ENCODE data around the gene FGFR3. TPM values are rescaled to one million over a fixed set of nuclear protein-coding genes. Genes with fewer than 3 reads are reported as not detected.

The FGFR3 gene
- total RNA-seq, 1 experiment from 2014 or later: 8.2 TPM

DNA sequence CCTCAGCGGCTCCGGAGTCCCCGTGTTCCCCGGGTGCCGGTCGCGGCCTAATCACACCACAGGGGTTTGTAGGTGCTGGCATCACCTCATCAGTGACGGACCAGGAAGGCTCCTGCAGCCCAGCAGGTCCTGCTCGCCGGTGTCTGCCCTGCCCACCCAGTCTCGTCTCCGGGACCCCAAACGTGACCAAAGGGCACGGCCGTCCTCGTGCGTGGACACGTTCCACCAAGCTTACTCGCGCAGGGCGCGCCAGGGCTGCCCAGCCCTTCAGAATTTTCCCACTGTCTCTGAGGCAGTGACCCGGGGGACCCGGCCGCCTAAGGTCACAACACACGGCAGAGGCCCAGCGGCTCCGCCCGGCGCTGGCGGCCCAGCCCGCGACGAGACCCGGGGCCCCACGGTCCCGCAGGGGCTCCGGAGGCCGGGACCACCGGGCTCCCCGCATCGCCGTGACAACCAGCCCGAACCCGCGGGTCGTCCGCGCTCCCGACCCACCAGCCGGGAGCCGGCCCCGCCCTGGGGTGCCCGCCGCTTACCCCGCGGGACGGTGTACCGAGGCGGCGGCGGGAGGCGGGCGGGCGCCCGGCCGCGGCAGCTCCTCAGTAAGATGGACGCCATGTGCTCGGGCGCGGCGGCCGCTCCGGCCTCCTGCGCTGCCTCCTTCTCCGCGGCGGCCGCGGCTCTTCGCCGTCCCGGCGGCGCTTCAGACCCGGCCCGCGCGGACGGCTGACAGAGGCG, 62.4 kb downstream of the FGFR3 start:
- intact Hi-C loops (cut with micrococcal nuclease; ENCODE audit: unreplicated experiment): no loop called here
- no TSS peak for BruUV-seq (replicated peaks)
- CTCF ChIA-PET: no interaction called here

DNA sequence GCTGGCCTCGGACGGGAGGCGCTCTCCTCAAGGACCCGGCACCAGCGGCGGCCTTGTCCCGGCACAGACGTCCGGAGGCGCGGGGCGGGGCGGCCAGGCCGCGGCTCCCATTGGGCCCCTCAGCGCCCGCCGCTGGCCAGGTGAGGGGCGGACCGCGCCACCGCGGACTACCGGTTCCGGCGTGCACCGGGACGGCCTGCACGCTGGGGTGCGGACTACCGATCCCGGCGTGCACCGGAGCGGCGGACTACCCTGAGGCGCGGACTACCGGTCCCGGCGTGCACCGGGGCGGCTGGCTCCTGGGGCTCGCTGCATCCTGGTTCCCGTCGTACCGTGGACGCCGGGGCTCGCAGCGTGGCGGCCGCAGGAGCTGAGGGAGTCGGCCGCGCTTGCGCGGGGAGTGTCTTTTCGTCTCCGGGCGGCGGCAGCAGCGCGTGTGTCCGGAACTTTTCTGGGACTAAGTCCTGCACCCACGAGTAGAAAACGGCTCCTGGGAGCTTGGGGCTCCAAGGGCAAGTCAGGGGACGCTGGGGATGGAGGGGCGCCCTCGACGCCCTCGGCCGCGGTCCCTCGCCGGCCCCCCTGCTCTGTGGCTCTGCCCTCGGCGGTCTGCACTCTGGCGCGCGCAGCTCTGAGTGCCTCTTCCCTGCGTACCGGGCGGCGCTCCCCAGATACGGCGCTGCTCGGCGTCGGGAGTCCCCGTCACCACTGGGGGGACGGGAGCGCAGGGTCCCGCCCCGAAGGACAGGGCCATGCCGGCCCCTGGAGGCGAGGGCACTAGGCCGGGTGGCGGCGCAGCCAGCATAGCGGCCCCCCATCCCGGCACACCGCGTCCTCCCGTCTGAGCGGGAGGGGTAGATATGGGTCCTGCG, 63.2 kb downstream of the FGFR3 start, which contains the start of gene LETM1:
Gene LETM1, minus strand, starts transcription at position 86 of the 872 bp plus-strand sequence. CDS start 206 bp downstream, outside the sequence.
- CTCF ChIA-PET: no interaction called here
- H3K4me1 ChIP-seq (ENCODE audit: control insufficient read depth, insufficient read depth, low read length): peaks cover 15% of the 10 kb centered on the region
- ATAC-seq: peak; percentile 96
- peak within 1 kb of the TSS; percentile 83 for H3K27ac ChIP-seq (ENCODE audit: low read length)
- TF ChIP-seq, protein P1, sequence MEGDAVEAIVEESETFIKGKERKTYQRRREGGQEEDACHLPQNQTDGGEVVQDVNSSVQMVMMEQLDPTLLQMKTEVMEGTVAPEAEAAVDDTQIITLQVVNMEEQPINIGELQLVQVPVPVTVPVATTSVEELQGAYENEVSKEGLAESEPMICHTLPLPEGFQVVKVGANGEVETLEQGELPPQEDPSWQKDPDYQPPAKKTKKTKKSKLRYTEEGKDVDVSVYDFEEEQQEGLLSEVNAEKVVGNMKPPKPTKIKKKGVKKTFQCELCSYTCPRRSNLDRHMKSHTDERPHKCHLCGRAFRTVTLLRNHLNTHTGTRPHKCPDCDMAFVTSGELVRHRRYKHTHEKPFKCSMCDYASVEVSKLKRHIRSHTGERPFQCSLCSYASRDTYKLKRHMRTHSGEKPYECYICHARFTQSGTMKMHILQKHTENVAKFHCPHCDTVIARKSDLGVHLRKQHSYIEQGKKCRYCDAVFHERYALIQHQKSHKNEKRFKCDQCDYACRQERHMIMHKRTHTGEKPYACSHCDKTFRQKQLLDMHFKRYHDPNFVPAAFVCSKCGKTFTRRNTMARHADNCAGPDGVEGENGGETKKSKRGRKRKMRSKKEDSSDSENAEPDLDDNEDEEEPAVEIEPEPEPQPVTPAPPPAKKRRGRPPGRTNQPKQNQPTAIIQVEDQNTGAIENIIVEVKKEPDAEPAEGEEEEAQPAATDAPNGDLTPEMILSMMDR (IDR thresholded peaks at IDR 0.05): no peak
- TF ChIP-seq TCF7L2 (IDR thresholded peaks at IDR 0.05; ENCODE audit: low read depth, low read length): no peak; the same call in 1 of the 2 replicates
- TF ChIP-seq, protein P2, sequence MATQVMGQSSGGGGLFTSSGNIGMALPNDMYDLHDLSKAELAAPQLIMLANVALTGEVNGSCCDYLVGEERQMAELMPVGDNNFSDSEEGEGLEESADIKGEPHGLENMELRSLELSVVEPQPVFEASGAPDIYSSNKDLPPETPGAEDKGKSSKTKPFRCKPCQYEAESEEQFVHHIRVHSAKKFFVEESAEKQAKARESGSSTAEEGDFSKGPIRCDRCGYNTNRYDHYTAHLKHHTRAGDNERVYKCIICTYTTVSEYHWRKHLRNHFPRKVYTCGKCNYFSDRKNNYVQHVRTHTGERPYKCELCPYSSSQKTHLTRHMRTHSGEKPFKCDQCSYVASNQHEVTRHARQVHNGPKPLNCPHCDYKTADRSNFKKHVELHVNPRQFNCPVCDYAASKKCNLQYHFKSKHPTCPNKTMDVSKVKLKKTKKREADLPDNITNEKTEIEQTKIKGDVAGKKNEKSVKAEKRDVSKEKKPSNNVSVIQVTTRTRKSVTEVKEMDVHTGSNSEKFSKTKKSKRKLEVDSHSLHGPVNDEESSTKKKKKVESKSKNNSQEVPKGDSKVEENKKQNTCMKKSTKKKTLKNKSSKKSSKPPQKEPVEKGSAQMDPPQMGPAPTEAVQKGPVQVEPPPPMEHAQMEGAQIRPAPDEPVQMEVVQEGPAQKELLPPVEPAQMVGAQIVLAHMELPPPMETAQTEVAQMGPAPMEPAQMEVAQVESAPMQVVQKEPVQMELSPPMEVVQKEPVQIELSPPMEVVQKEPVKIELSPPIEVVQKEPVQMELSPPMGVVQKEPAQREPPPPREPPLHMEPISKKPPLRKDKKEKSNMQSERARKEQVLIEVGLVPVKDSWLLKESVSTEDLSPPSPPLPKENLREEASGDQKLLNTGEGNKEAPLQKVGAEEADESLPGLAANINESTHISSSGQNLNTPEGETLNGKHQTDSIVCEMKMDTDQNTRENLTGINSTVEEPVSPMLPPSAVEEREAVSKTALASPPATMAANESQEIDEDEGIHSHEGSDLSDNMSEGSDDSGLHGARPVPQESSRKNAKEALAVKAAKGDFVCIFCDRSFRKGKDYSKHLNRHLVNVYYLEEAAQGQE (IDR thresholded peaks at IDR 0.05; ENCODE audit: insufficient read depth in 1 of 2, low read depth in 2 of 2, low read length in 1 of 2): 0 out of 4 replicates have a peak, but pooled peaks of 1 of the 2 experiments have one; percentile 16
- peak; percentile 71 for TF ChIP-seq POLR2AphosphoS5 (IDR thresholded peaks at IDR 0.05; ENCODE audit: low read depth, low read length)
- TF ChIP-seq SIN3A (IDR thresholded peaks at IDR 0.05; ENCODE audit: borderline replicate concordance, insufficient read depth, low read depth, low read length): peak; percentile 28; the same call in 1 of the 2 replicates
- no peaks in the 10 kb centered on the region for H3K9me3 ChIP-seq (ENCODE audit: control insufficient read depth, insufficient read depth, low read depth, low read length)
- BruUV-seq (replicated peaks): no TSS peak
- in situ Hi-C loops (cut with HindIII; ENCODE audit: low pct_unique_long_range_greater_than_20kb, low sequenced_read_pairs): no loop called here
- H3K36me3 ChIP-seq (ENCODE audit: control insufficient read depth, insufficient read depth, low read length): peaks cover 5% of the 10 kb centered on the region
- intact Hi-C loops (cut with micrococcal nuclease; ENCODE audit: unreplicated experiment): no loop called here
- H3K4me3 ChIP-seq (ENCODE audit: low read depth in 2 of 2, low read length in 2 of 2): peak within 1 kb of the TSS; percentile 75 to 78
- no peaks in the 10 kb centered on the region for H3K27me3 ChIP-seq (ENCODE audit: control insufficient read depth, insufficient read depth, low read length)
- POLR2A ChIA-PET: interaction anchor here (0.6 kb wide), 1 partner anchor 19 kb away, joined by 9 read pairs; no protein-coding TSS in a partner anchor
- no peak for DNase-seq (ENCODE audit: low read depth, low spot score)

More for the DNA sequence above, 62.4 kb downstream of the FGFR3 start:
- peak overlapping the region; percentile 75 to 78 for H3K4me3 ChIP-seq (ENCODE audit: low read depth in 2 of 2, low read length in 2 of 2)
- in situ Hi-C loops (cut with HindIII; ENCODE audit: low pct_unique_long_range_greater_than_20kb, low sequenced_read_pairs): no loop called here
- peaks cover 5% of the 10 kb centered on the region for H3K36me3 ChIP-seq (ENCODE audit: control insufficient read depth, insufficient read depth, low read length)
- POLR2A ChIA-PET: interaction anchor here (0.6 kb wide), 1 partner anchor 155 kb away, joined by 3 read pairs; no protein-coding TSS in a partner anchor
- peaks cover 15% of the 10 kb centered on the region for H3K4me1 ChIP-seq (ENCODE audit: control insufficient read depth, insufficient read depth, low read length)
- TF ChIP-seq, protein P1 (IDR thresholded peaks at IDR 0.05): no peak
- no peak for TF ChIP-seq SIN3A (IDR thresholded peaks at IDR 0.05; ENCODE audit: borderline replicate concordance, insufficient read depth, low read depth, low read length)
- TF ChIP-seq POLR2AphosphoS5 (IDR thresholded peaks at IDR 0.05; ENCODE audit: low read depth, low read length): no peak
- no peak; the same call in 1 of the 2 replicates for TF ChIP-seq TCF7L2 (IDR thresholded peaks at IDR 0.05; ENCODE audit: low read depth, low read length)
- TF ChIP-seq, protein P2 (IDR thresholded peaks at IDR 0.05; ENCODE audit: insufficient read depth in 1 of 2, low read depth in 2 of 2, low read length in 1 of 2): no peak
- DNase-seq (ENCODE audit: low read depth, low spot score) (no peak), ATAC-seq (peak; percentile 57)
- H3K9me3 ChIP-seq (ENCODE audit: control insufficient read depth, insufficient read depth, low read depth, low read length): no peaks in the 10 kb centered on the region
- peak overlapping the region; percentile 83 for H3K27ac ChIP-seq (ENCODE audit: low read length)
- no peaks in the 10 kb centered on the region for H3K27me3 ChIP-seq (ENCODE audit: control insufficient read depth, insufficient read depth, low read length)
